K562 (cell line): ENCODE results near the gene MAP3K14. TPM values are rescaled to one million over a fixed set of nuclear protein-coding genes. Genes with fewer than 3 reads are reported as not detected.

Source experiments
- ARID2 ChIP-seq: fragments of 450-650 bp; IDR thresholded peaks from 2 replicates; pipeline ENCODE4 v1.6.1; 2017; ENCODE audit warnings: antibody characterized with exemption, mild to moderate bottlenecking
- ATF1 ChIP-seq, 2 experiments: fragments of 450-650 bp in 1 of 2; IDR thresholded peaks; 2 replicates each; pipeline ENCODE4 v1.6.1; 2016; ENCODE audit warnings: missing compliant biosample characterization in 1 of 2, missing genetic modification characterization in 1 of 2
- BCOR ChIP-seq: fragments of 450-650 bp; IDR thresholded peaks from 2 replicates; pipeline ENCODE4 v1.6.1; 2016
- GTF2A2 ChIP-seq: IDR thresholded peaks from 2 replicates; pipeline ENCODE4 v1.6.1; 2016; ENCODE audit warnings: mild to moderate bottlenecking, missing genetic modification characterization, missing compliant biosample characterization
- HLTF ChIP-seq: fragments of 450-650 bp; IDR thresholded peaks from 2 replicates; pipeline ENCODE4 v1.6.1; 2016
- MITF ChIP-seq: IDR thresholded peaks from 2 replicates; pipeline ENCODE4 v1.6.1; 2014; ENCODE audit warnings: antibody characterized with exemption
- PKNOX1 ChIP-seq: fragments of 450-650 bp; IDR thresholded peaks from 2 replicates; pipeline ENCODE4 v1.6.1; 2016
- PTBP1 ChIP-seq: fragments of 200-400 bp; formaldehyde crosslinking; IDR thresholded peaks from 2 replicates; pipeline ENCODE4 v1.6.1; 2017; ENCODE audit warnings: low read depth, low read length
- RAD51 ChIP-seq: fragments of 450-650 bp; IDR thresholded peaks from 2 replicates; pipeline ENCODE4 v1.7.1; 2016; ENCODE audit warnings: low read depth, mild to moderate bottlenecking, borderline replicate concordance
- TFAP4 ChIP-seq: sonication (generic); formaldehyde crosslinking; IDR thresholded peaks from 2 replicates; pipeline ENCODE4 v1.8.0; 2022; ENCODE audit warnings: missing genetic modification reagents, mild to moderate bottlenecking, moderate library complexity, borderline replicate concordance
- ZBTB7A ChIP-seq: IDR thresholded peaks from 2 replicates; pipeline ENCODE4 v1.6.1; 2011; ENCODE audit warnings: low read depth, mild to moderate bottlenecking, low read length, moderate library complexity, borderline replicate concordance; ENCODE audit not compliant: control insufficient read depth
- ZNF143 ChIP-seq: sonication (generic); formaldehyde crosslinking; IDR thresholded peaks from 2 replicates; pipeline ENCODE4 v1.9.0; 2022; ENCODE audit warnings: mild to moderate bottlenecking, missing genetic modification reagents
- ZNF75A ChIP-seq: fragments of 450-650 bp; formaldehyde crosslinking; IDR thresholded peaks from 2 replicates; pipeline ENCODE4 v1.4.0; 2020; ENCODE audit warnings: mild to moderate bottlenecking
- polyA plus RNA-seq, 8 experiments: library from polyadenylated mRNA; depleted of rRNA in 4 of 8; stranded (reverse) in 5 of 8; unstranded in 3 of 8; fragments of >200 nt; fragmentation: Nextera tagmentation in 2 of 8; fragmentation: Illumina TruSeq in 1 of 8; extraction: Ambion mirVana in 2 of 8; extraction: Trizol in 1 of 8; gene quantifications; 2 replicates each; pipeline versions ENCODE4 v1.2.1 to v1.2.3, GENCODE V29; 2011 to 2014; ENCODE audit warnings: inconsistent platforms in 1 of 8, missing spikeins in 1 of 8
- total RNA-seq, 7 experiments: library from RNA; depleted of rRNA in 6 of 7; stranded (reverse); fragments of >200 nt in 6 of 7; fragmentation: Illumina TruSeq in 2 of 7; extraction: Trizol in 2 of 7; gene quantifications; 2 replicates each; pipeline versions ENCODE4 v1.2.1 to v1.2.3, GENCODE V29; 2011 to 2021; ENCODE audit warnings: low replicate concordance in 1 of 7
- TF ChIP-seq, protein P1 (sequence below): fragments of 450-650 bp; IDR thresholded peaks from 2 replicates; pipeline ENCODE4 v1.6.1; 2017; ENCODE audit warnings: mild to moderate bottlenecking, moderate library complexity

The MAP3K14 gene
- total and polyA plus RNA-seq, 9 of the 15 experiments (the other 6 are each of a cell fraction or from before 2014, with no cell fraction given) = 0.45 to 8.7 (median 3.2) TPM

GRCh38 chr17:45227101-45227925 is 89.5 kb downstream of the MAP3K14 start (continued):
- TF ChIP-seq RAD51 (no peak), GTF2A2 (tag) (no peak), ARID2 (no peak), PKNOX1 (peak; percentile 9; the same call in 1 of the 2 replicates), BCOR (peak; percentile 91), PTBP1 (peak; percentile 82; the same call in 1 of the 2 replicates), ZNF143 (CRISPR knock-in tag) (no peak), MITF (no peak), ZNF75A (no peak), ATF1 (CRISPR knock-in tag; IDR thresholded peaks at IDR 0.05) (no peak), ATF1 (tag; IDR thresholded peaks at IDR 0.05) (no peak), HLTF (no peak), ZBTB7A (peak; percentile 41; the same call in 1 of the 2 replicates), TFAP4 (0 out of 2 replicates have a peak, but pooled peaks have one; percentile 35)
- TF ChIP-seq, protein P1, sequence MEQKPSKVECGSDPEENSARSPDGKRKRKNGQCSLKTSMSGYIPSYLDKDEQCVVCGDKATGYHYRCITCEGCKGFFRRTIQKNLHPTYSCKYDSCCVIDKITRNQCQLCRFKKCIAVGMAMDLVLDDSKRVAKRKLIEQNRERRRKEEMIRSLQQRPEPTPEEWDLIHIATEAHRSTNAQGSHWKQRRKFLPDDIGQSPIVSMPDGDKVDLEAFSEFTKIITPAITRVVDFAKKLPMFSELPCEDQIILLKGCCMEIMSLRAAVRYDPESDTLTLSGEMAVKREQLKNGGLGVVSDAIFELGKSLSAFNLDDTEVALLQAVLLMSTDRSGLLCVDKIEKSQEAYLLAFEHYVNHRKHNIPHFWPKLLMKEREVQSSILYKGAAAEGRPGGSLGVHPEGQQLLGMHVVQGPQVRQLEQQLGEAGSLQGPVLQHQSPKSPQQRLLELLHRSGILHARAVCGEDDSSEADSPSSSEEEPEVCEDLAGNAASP = no peak
